Activated CD4-positive, alpha-beta T cell treated with anti-CD3 and anti-CD28 coated beads, Interleukin-10, Interleukin-2, amounts not matched to agents 100 ng/mL and 50 ng/mL, durations not matched to agents 16 hours and 8 hours (primary cell): ENCODE results near the gene TEX19.

ENCODE experiments used
- DNase-seq: peaks from one replicate; pipeline ENCODE4 v3.0.0-alpha.2; 2020

TEX19 gene, protein sequence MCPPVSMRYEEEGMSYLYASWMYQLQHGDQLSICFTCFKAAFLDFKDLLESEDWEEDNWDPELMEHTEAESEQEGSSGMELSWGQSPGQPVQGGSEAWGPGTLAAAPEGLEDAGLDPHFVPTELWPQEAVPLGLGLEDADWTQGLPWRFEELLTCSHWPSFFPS

GRCh38 chr17:82358465-82359350 lies at the start of gene TEX19:
TEX19 (plus strand) TSS chr17:82359247; CDS start chr17:82362151, 2,904 bp downstream.
- peak; percentile 44 for DNase-seq

GRCh38 chr17:82309656-82310570 lies 49.1 kb upstream of the TEX19 start:
- no peak for DNase-seq

DNA sequence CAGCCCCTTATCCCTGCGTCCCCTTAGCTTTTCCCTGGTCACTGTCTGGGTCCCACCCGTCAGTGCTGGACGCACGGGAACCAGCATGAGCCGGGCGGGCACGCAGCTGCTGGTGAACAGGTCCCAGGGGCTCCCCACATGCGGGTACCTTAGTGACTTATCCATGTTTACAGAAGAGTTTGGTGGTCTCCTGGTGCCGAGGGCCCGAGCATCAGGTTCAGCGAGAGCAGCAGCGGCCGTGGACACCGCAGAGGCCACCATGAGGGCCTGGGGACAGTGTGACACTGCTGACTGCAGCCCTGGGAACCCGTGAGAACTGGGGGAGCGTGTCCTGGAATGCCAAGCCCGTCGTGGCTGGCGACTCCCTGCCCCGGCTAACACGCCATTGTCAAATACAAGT lies 48.2 kb upstream of the TEX19 start:
- no peak for DNase-seq

- no peak for DNase-seq
These were observed 47.1 kb upstream of the TEX19 start for GRCh38 chr17:82311971-82312370.

- no peak for DNase-seq
These were observed 45.6 kb upstream of the TEX19 start for GRCh38 chr17:82313195-82314011.

GRCh38 chr17:82314012-82314726 lies 44.9 kb upstream of the TEX19 start:
- DNase-seq, result no peak

- no peak for DNase-seq
These were observed 44.1 kb upstream of the TEX19 start for GRCh38 chr17:82314727-82315605.

- no peak for DNase-seq
These were observed 43.2 kb upstream of the TEX19 start for GRCh38 chr17:82315703-82316358.

DNA sequence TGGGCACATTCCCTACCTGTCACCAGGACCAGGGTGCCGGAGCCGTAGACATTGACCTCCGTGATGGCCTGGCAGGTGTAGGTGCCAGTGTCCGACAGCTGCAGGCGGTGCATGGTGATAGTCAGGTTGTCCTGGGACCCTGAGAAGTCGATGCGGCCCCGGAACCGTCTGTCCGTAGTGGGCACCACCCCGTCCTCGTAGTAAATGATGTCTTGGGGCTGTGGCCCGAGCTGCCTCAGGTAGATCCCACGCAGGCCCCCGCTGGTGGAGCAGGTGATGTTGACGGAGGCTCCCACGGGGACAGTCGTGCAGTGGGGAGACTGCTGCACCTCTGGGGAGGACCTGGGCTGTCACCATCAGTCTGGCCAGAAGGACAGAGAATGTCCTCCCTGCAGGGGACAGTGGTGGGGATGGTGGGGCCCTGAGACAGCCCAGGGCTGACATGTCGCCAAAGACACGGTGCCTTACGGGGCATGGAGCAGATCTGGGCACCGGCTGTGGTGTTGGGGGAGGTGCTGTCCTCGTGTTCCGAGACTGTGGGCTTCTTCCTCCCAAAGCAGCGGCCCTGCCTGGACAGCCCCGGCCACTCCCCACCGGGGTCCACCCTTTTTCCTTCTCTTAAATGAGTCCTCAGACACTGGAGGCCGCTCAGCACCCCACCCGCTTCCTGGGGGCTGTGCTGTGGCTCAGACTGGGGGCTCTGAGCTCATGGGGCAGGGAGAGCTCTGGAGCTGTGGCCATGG lies 42.2 kb upstream of the TEX19 start:
- no peak for DNase-seq

DNA sequence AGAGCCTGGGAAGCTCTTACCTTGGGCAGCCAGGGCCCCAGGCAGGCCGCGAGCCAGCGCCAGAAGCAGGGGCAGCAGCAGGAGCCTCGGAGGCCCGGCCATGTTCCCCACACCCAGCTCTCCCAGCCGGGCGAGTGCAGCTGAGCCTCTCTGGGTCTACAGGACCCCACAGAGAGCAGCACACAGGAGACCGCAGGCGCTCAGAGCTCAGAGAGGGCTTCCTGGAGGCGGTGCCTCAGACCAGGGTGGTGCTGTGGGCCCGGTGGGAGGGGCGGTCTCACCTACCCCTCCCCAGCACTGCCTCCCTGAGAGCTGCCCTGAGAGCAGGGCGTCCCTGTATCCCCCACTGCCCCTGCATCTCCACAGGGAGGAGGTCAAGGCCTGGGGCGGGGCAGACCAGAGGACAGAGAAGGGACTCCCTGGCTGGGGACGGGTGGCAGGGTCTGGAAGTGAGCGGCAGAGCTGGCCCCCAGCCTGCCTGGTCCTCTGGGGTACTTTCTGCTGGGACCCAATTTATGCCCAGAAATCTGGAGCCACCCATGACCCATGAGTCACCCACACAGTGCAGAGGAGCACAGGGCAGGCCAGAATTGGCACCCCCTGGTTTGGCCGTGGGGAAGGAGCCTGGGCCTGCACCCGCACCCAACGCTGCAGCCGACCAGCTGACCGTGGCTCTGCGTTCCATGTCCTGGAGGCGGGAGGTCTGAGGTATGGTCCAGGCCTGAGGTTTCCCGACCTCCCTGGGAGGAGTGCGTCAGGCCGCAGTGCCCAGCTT lies 41.5 kb upstream of the TEX19 start, which contains the start of gene CD7:
Gene CD7, minus strand, starts transcription at position 215 of the 775 bp plus-strand sequence. Its CDS starts 113 bp downstream, at position 102.
- DNase-seq, result peak; percentile 55

- no peak for DNase-seq
These were observed 40.9 kb upstream of the TEX19 start for GRCh38 chr17:82318169-82318498.

DNA sequence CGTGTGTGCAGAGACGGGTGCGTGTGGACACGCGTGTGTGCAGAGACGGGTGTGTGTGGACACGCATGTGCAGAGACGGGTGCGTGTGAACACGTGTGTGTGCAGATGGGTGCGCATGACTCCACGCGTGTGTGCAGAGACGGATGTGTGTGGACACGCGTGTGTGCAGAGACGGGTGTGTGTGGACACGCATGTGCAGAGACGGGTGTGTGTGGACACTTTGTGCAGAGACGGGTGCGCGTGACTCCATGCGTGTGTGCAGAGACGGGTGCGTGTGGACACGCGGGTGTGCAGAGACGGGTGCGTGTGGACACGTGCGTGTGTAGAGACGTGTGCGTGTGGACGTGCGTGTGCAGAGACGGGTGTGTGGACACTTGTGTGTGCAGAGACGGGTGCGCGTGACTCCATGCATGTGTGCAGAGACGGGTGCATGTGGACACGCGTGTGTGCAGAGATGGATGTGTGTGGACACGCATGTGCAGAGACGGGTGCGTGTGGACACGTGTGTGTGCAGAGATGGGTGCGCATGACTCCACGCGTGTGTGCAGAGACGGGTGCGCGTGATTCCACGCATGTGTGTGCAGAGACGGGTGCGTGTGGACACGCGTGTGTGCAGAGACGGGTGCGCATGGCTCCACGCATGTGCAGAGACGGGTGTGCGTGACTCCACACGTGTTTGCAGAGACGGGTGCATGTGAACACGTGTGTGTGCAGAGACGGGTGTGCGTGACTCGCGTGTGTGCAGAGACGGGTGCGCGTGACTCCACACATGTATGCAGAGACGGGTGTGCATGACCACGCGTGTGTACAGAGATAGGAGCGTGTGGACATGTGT lies 40.1 kb upstream of the TEX19 start:
- DNase-seq, result no peak

DNA sequence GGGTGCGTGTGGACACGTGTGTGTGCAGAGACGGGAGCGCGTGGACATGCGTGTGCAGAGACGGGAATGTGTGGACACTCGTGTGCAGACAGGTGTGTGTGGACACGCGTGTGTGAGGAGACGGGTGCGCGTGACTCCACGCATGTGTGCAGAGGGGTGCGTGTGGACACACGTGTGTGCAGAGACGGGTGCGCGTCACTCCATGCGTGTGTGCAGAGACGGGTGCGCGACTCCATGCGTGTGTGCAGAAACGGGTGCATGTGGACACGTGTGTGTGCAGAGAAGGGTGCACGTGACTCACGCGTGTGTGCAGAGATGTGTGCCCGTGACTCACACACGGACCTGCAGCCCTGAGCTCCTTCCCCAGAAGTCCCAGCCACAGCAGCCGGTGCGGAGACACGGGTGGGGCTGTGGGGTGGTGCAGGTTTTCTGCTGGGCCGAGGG lies 39.4 kb upstream of the TEX19 start:
- no peak for DNase-seq

GRCh38 chr17:82320140-82320840 lies 38.8 kb upstream of the TEX19 start:
- no peak for DNase-seq

GRCh38 chr17:82320956-82321927 lies 37.8 kb upstream of the TEX19 start:
- DNase-seq, result peak; percentile 60
